GM12875 (cell line): Measurements from ENCODE around the gene MPPED2.

Source experiments
- H3K4me3 ChIP-seq: one replicate; pipeline ENCODE4 v1.5.1; 2011; ENCODE audit warnings: low read depth, low read length, control low read depth
- CTCF ChIP-seq: IDR thresholded peaks from 2 replicates; pipeline ENCODE4 v1.5.1; 2011; ENCODE audit warnings: low read depth, mild to moderate bottlenecking, control low read depth, inconsistent platforms, low read length, moderate library complexity, borderline replicate concordance; ENCODE audit not compliant: insufficient read depth

The MPPED2 gene

GRCh38 chr11:30489076-30489475 lies 97.1 kb downstream of the MPPED2 start:
- no peak for TF ChIP-seq CTCF
- no peak overlapping the region for H3K4me3 ChIP-seq

GRCh38 chr11:30488304-30488998 lies 97.7 kb downstream of the MPPED2 start:
- H3K4me3 ChIP-seq, result no peak overlapping the region
- TF ChIP-seq CTCF, result no peak

DNA sequence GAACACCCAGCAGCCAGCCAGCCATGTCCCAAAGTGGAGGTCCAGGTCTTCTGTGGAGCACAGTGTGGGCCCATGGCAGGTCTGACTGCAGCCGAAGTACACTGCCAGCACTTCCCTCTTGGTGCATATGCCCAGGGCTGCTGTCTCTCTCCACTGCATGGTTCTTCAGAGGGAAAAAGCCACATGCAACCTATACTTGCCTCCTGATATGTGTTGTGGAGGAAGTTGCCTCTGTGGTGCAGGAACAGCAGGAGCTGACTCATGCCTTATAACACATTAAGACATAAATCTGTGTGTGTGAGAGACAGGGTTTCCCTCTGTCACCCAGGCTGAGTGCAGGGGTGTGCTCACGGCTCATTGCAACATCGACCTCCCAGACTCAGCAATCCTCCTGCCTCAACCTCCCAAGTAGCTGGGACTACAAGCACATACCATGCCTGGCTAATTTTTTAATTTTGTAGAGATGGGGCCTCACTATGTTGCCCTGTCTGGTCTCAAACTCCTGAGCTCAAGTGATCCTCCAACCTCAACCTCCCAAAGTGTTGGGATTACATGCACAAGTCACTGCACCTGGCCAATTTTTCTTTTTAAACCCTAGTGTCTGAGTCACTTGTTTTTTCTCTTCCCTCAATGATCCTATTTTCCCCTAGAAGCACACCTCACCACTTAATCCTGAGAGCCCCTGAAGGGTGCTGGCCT lies 98.8 kb downstream of the MPPED2 start:
- no peak overlapping the region for H3K4me3 ChIP-seq
- no peak for TF ChIP-seq CTCF

DNA sequence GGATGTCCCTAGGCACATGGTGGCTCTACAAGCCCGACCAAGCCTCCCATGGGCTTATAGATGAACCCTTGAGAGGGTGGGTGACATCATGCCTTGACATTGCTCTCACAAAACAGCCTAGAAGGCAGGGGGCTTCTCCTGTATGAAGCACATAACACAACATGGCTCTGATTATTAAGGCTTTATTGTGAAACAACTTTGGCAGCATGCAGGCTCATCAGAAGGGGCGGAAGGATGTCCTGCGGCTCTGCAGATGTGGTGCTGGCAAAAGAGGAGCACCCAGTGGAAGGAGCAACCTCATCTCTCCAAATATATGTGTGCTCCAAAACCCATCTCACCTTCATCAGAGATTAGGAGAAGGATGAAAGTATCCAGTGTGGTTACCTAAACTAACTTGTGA lies 100.4 kb downstream of the MPPED2 start:
- TF ChIP-seq CTCF, result no peak
- no peak overlapping the region for H3K4me3 ChIP-seq

- no peak for TF ChIP-seq CTCF
- no peak overlapping the region for H3K4me3 ChIP-seq
Measured at GRCh38 chr11:30485222-30485621, 100.9 kb downstream of the MPPED2 start.

- no peak overlapping the region for H3K4me3 ChIP-seq
- no peak for TF ChIP-seq CTCF
Measured at GRCh38 chr11:30483056-30483455, 103.1 kb downstream of the MPPED2 start.

- H3K4me3 ChIP-seq, result no peak overlapping the region
- TF ChIP-seq CTCF, result no peak
Measured at GRCh38 chr11:30481796-30482195, 104.4 kb downstream of the MPPED2 start.
